Neural progenitor cell (in vitro differentiated cells): ENCODE measurements around the gene POU2F2. TPM values are rescaled to one million over a fixed set of nuclear protein-coding genes. Genes with fewer than 3 reads are reported as not detected.

Source experiments
- DNase-seq: peaks from one replicate; pipeline ENCODE4 v3.0.0-alpha.2; 2016; ENCODE audit warnings: low spot score
- H2AFZ ChIP-seq: fragments of 200-600 bp; sonication (generic); replicated peaks from 2 replicates; pipeline ENCODE4 v1.6.1; 2016; ENCODE audit warnings: antibody characterized with exemption
- H3F3A ChIP-seq: fragments of 200-600 bp; sonication (generic); 2 replicates; pipeline ENCODE4 v1.6.1; 2016; ENCODE audit warnings: antibody characterized with exemption, low read depth
- H3K27ac ChIP-seq: fragments of 200-600 bp; sonication (generic); 2 replicates; pipeline ENCODE4 v1.5.1; 2016; ENCODE audit warnings: mild to moderate bottlenecking
- H3K27me3 ChIP-seq: fragments of 200-600 bp; sonication (generic); 2 replicates; pipeline ENCODE4 v1.6.1; 2016; ENCODE audit warnings: mild to moderate bottlenecking, moderate library complexity
- H3K36me3 ChIP-seq: fragments of 200-600 bp; sonication (generic); 2 replicates; pipeline ENCODE4 v1.5.1; 2016
- H3K4me1 ChIP-seq: fragments of 200-600 bp; sonication (generic); 2 replicates; pipeline ENCODE4 v1.6.1; 2016; ENCODE audit warnings: mixed run types
- H3K4me2 ChIP-seq: fragments of 200-600 bp; sonication (generic); 2 replicates; pipeline ENCODE4 v1.6.1; 2016
- H3K4me3 ChIP-seq: fragments of 200-600 bp; sonication (generic); 2 replicates; pipeline ENCODE4 v1.5.1; 2016
- H3K79me2 ChIP-seq: fragments of 200-600 bp; sonication (generic); 2 replicates; pipeline ENCODE4 v1.6.1; 2016; ENCODE audit warnings: low read depth
- H3K9ac ChIP-seq: fragments of 200-600 bp; sonication (generic); 2 replicates; pipeline ENCODE4 v1.6.1; 2016
- H3K9me3 ChIP-seq: fragments of 200-600 bp; sonication (generic); 2 replicates; pipeline ENCODE4 v1.5.1; 2016; ENCODE audit warnings: low read depth
- H4K20me1 ChIP-seq: fragments of 200-600 bp; sonication (generic); 2 replicates; pipeline ENCODE4 v1.6.1; 2016; ENCODE audit warnings: low read depth
- H3K27ac Mint-ChIP-seq: 3 replicates; pipeline ENCODE4 v1.8.0; 2021; ENCODE audit warnings: mixed read lengths
- H3K27me3 Mint-ChIP-seq: 2 replicates; pipeline ENCODE4 v1.8.0; 2022; ENCODE audit warnings: low read depth, mild to moderate bottlenecking, inconsistent platforms, moderate library complexity, mixed read lengths; ENCODE audit not compliant: insufficient read depth
- H3K36me3 Mint-ChIP-seq: 3 replicates; pipeline ENCODE4 v1.8.0; 2021; ENCODE audit warnings: mixed read lengths
- H3K4me1 Mint-ChIP-seq: 3 replicates; pipeline ENCODE4 v1.8.0; 2021; ENCODE audit warnings: mixed read lengths
- H3K4me3 Mint-ChIP-seq: 3 replicates; pipeline ENCODE4 v1.8.0; 2021; ENCODE audit warnings: mild to moderate bottlenecking, moderate library complexity, mixed read lengths
- H3K9me3 Mint-ChIP-seq: 3 replicates; pipeline ENCODE4 v1.8.0; 2020; ENCODE audit warnings: mixed read lengths
- EZH2 ChIP-seq: fragments of 200-600 bp; sonication (generic); IDR thresholded peaks from 2 replicates; pipeline ENCODE4 v1.6.1; 2017; ENCODE audit warnings: antibody characterized with exemption, mild to moderate bottlenecking, moderate library complexity
- EZH2phosphoT487 ChIP-seq: fragments of 200-600 bp; sonication (generic); IDR thresholded peaks from 2 replicates; pipeline ENCODE4 v1.6.1; 2017; ENCODE audit warnings: antibody characterized with exemption
- total RNA-seq: library from RNA; depleted of rRNA; stranded (reverse); fragments of >200 nt; gene quantifications from 2 replicates; pipeline ENCODE4 v1.2.3, GENCODE V29; 2015; ENCODE audit warnings: low replicate concordance
- TF ChIP-seq, protein P1 (sequence below): fragments of 200-600 bp; sonication (generic); IDR thresholded peaks from 2 replicates; pipeline ENCODE4 v1.5.1; 2017; ENCODE audit warnings: antibody characterized with exemption, mild to moderate bottlenecking

Gene POU2F2
- total RNA-seq, 1 donor from 2014 or later: 0.69 TPM

DNA sequence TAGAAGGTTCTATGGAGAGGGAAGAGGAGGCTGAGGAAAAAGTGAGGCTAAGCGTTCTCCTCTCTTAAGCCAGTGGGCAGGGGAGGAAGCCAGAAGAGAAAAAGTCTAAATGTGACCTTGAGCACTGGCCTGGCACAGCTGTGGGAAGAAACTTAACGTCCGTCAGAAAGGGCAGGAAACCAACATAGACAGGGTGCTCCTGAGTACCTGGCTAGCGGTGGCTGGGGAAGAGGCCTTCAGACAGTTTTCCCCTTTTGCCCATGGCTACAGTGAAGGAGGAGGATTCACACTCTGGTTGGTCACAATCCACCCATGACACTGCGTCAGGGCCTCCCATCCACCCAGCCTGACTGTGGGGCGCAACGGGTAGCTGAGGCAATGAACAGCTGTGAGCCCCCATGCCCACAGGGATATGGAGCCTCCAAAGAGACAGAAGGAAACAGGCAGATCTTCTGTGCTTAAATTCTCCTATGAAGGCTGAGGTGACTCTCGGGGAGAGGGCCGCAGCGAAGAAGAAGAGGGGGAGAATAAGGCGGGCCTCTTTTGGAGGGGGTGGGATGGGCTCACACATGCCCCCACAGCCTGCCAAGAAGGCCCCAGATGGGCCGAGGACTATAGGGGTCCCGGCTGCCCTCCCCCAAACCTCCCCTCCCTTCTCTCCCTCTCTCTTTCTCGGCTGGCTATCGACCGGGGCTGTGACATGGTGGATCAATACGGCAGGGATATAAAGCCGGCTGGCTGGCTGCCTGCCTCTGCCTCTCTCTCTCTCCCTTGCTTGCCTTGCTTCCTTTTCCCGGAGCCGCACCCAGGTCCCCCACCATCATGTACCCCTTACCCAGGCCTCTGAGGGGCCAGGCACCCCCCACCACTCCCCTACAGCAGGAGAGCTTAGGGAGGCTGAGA is 19.8 kb upstream of the POU2F2 start:
- peaks cover 53% of the 10 kb centered on the region for H3K4me1 Mint-ChIP-seq
- H3K4me3 ChIP-seq: no peak overlapping the region
- no peaks in the 10 kb centered on the region for H3K36me3 ChIP-seq
- no peaks in the 10 kb centered on the region for H3K36me3 Mint-ChIP-seq
- TF ChIP-seq EZH2phosphoT487: no peak
- TF ChIP-seq, protein P1, sequence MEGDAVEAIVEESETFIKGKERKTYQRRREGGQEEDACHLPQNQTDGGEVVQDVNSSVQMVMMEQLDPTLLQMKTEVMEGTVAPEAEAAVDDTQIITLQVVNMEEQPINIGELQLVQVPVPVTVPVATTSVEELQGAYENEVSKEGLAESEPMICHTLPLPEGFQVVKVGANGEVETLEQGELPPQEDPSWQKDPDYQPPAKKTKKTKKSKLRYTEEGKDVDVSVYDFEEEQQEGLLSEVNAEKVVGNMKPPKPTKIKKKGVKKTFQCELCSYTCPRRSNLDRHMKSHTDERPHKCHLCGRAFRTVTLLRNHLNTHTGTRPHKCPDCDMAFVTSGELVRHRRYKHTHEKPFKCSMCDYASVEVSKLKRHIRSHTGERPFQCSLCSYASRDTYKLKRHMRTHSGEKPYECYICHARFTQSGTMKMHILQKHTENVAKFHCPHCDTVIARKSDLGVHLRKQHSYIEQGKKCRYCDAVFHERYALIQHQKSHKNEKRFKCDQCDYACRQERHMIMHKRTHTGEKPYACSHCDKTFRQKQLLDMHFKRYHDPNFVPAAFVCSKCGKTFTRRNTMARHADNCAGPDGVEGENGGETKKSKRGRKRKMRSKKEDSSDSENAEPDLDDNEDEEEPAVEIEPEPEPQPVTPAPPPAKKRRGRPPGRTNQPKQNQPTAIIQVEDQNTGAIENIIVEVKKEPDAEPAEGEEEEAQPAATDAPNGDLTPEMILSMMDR: no peak
- no peak for TF ChIP-seq EZH2
- peaks cover 22% of the 10 kb centered on the region for H3K27me3 Mint-ChIP-seq
- H3F3A ChIP-seq: peaks cover 2% of the 10 kb centered on the region
- no peak overlapping the region for H3K4me2 ChIP-seq
- H3K9me3 ChIP-seq: no peaks in the 10 kb centered on the region
- DNase-seq: no peak
- no peaks in the 10 kb centered on the region for H3K79me2 ChIP-seq
- H3K4me3 Mint-ChIP-seq: peak overlapping the region; percentile 4
- no peak overlapping the region for H3K9ac ChIP-seq
- H3K27ac ChIP-seq: no peak overlapping the region
- no peaks in the 10 kb centered on the region for H3K9me3 Mint-ChIP-seq
- H3K27ac Mint-ChIP-seq: peak overlapping the region; percentile 76
- peaks cover 34% of the 10 kb centered on the region for H3K27me3 ChIP-seq
- H3K4me1 ChIP-seq: peaks cover 30% of the 10 kb centered on the region
- no peak overlapping the region for H2AFZ ChIP-seq
- no peaks in the 10 kb centered on the region for H4K20me1 ChIP-seq

DNA sequence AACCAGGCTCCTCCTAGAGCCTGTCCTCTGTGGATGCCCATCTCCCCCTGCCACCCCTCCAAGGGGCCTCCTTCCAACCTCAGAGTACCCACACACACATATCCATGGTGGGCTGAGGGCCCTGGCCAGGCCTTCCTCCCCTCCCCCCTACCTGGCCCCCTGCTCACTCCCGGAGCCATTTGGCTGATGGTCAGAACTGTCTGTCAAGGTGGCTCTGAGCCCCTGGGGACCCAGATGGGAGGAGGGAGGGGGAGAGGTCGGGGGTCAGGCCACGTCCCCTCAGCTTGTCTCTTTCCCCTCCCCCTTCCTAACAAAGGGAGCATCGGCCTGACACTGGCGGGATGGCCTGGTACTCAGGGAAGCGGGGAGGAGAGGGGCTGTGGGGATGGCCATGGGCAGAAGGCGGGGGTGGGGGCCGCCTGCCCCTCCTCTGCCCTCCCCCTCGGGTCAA is 18.7 kb upstream of the POU2F2 start:
- Histone ChIP-seq H3K9me3 (no peaks in the 10 kb centered on the region), H3K4me3 (no peak overlapping the region), H3K9ac (no peak overlapping the region), H3K4me2 (no peak overlapping the region), H3K27me3 (peaks cover 45% of the 10 kb centered on the region), H3F3A (peaks cover 2% of the 10 kb centered on the region), H2AFZ (no peak overlapping the region), H3K27ac (no peak overlapping the region), H3K4me1 (peaks cover 28% of the 10 kb centered on the region), H3K79me2 (no peaks in the 10 kb centered on the region), H4K20me1 (no peaks in the 10 kb centered on the region), H3K36me3 (no peaks in the 10 kb centered on the region)
- H3K4me1 Mint-ChIP-seq: peaks cover 49% of the 10 kb centered on the region
- H3K4me3 Mint-ChIP-seq: no peak overlapping the region
- no peaks in the 10 kb centered on the region for H3K36me3 Mint-ChIP-seq
- TF ChIP-seq, protein P1: no peak
- TF ChIP-seq EZH2phosphoT487 (no peak), EZH2 (no peak)
- H3K27ac Mint-ChIP-seq: no peak overlapping the region
- no peaks in the 10 kb centered on the region for H3K9me3 Mint-ChIP-seq
- H3K27me3 Mint-ChIP-seq: peaks cover 27% of the 10 kb centered on the region
- peak; percentile 35 for DNase-seq

DNA sequence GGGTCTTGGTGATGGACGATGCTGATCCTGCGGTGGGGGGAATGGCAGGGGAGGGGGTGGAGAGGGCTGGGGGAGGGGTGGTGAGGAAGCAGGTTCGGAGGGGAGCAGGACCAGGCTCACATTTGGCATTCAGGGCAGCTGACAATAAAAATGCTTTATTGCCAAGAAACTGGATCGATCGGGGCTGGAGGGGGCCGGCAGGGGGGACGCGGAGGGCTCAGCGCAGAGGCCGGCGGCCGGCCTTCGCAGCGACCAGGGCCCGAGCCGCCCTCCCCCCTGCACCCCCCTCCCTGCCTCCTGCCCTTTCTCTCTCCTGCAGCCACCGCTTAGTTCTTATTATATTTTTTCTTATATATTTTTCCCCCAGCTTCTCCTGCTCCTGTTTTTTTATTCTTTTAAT is 18.1 kb upstream of the POU2F2 start:
- H3K4me3 ChIP-seq: no peak overlapping the region

More for the DNA sequence above, 18.1 kb upstream of the POU2F2 start:
- Histone ChIP-seq H3K79me2 (no peaks in the 10 kb centered on the region), H4K20me1 (peaks cover 3% of the 10 kb centered on the region), H3K9me3 (no peaks in the 10 kb centered on the region), H2AFZ (no peak overlapping the region), H3K27ac (no peak overlapping the region), H3K9ac (no peak overlapping the region), H3K4me1 (peaks cover 23% of the 10 kb centered on the region), H3K36me3 (no peaks in the 10 kb centered on the region), H3K27me3 (peaks cover 46% of the 10 kb centered on the region), H3F3A (no peaks in the 10 kb centered on the region), H3K4me2 (no peak overlapping the region)
- H3K36me3 Mint-ChIP-seq: no peaks in the 10 kb centered on the region
- H3K4me3 Mint-ChIP-seq: no peak overlapping the region
- DNase-seq: no peak
- TF ChIP-seq EZH2 (no peak), EZH2phosphoT487 (no peak)
- H3K27ac Mint-ChIP-seq: no peak overlapping the region
- no peaks in the 10 kb centered on the region for H3K9me3 Mint-ChIP-seq
- peaks cover 23% of the 10 kb centered on the region for H3K27me3 Mint-ChIP-seq
- H3K4me1 Mint-ChIP-seq: peaks cover 43% of the 10 kb centered on the region
